Peyer's patch (tissue), 4 donors: ENCODE results near the gene TMEM235.

Source experiments
- CTCF ChIP-seq, 6 experiments: fragments of 450-650 bp in 4 of 6; fragments of 200-600 bp in 2 of 6; sonication (generic) in 1 of 6; IDR thresholded peaks; one replicate each; pipeline ENCODE4 v1.5.1; 2017 to 2019; ENCODE audit warnings: antibody characterized with exemption in 6 of 6, mild to moderate bottlenecking in 3 of 6, moderate library complexity in 1 of 6
- POLR2A ChIP-seq, 2 donors: fragments of 450-650 bp; IDR thresholded peaks; one replicate each; pipeline ENCODE4 v1.5.1; 2017; ENCODE audit warnings: antibody characterized with exemption in 2 of 2, mild to moderate bottlenecking in 2 of 2, moderate library complexity in 2 of 2

- TF ChIP-seq CTCF (IDR thresholded peaks at IDR 0.05) (no peak), POLR2A (IDR thresholded peaks at IDR 0.05) (no peak)
These were observed 6.1 kb downstream of the TMEM235 start for GRCh38 chr17:78237401-78238012.
